Measurements from ENCODE around the gene JCAD.

DNA sequence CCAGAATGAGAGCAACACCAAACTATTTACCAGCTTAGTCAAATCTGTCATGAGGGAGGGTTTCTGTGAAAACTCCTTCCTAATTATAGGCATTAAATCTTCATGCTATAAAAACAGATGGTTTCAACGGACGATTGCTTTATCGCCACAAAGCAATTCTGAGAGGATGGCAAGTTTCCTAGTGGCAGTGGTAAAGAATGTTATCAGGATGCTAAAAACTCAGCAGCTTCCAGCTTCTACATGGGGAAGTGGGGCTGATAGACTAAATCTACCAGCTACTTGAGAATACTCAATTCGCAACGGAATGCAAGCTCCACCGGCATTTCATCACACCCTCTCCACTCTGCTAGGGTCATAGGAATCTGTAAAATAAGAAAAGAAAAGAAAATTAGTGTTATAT, 41.8 kb downstream of the JCAD start:
- TF ChIP-seq, protein P1, sequence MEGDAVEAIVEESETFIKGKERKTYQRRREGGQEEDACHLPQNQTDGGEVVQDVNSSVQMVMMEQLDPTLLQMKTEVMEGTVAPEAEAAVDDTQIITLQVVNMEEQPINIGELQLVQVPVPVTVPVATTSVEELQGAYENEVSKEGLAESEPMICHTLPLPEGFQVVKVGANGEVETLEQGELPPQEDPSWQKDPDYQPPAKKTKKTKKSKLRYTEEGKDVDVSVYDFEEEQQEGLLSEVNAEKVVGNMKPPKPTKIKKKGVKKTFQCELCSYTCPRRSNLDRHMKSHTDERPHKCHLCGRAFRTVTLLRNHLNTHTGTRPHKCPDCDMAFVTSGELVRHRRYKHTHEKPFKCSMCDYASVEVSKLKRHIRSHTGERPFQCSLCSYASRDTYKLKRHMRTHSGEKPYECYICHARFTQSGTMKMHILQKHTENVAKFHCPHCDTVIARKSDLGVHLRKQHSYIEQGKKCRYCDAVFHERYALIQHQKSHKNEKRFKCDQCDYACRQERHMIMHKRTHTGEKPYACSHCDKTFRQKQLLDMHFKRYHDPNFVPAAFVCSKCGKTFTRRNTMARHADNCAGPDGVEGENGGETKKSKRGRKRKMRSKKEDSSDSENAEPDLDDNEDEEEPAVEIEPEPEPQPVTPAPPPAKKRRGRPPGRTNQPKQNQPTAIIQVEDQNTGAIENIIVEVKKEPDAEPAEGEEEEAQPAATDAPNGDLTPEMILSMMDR (conservative IDR thresholded peaks at IDR 0.05 in 1 of 2, IDR thresholded peaks at IDR 0.05 in 1 of 2; ENCODE audit: low read depth in 1 of 2, low read length in 2 of 2) = no peak
- TF ChIP-seq EZH2 (IDR thresholded peaks at IDR 0.05; ENCODE audit: low read length, missing control alignments) = no peak
